Stimulated activated effector memory CD8-positive, alpha-beta T cell treated with anti-CD3 and anti-CD28 coated beads, Interleukin-12 subunit alpha, Interleukin-12 subunit beta, amount 100 ng/mL, for 72 hours (primary cell): ENCODE measurements around the gene FAM107B.

Source experiments
- ATAC-seq: fragments of 150-1000 bp; cut with Tn5 transposase; 2 replicates; pipeline ENCODE4 v1.10.0; 2021
- DNase-seq, 2 donors: peaks; one replicate each; pipeline ENCODE4 v3.0.0; 2021 to 2022; ENCODE audit warnings: low spot score in 2 of 2
- H3K27ac Mint-ChIP-seq: one replicate; pipeline ENCODE4 v1.8.0; 2022; ENCODE audit warnings: mild to moderate bottlenecking, mixed read lengths
- H3K36me3 Mint-ChIP-seq: one replicate; pipeline ENCODE4 v1.8.0; 2022; ENCODE audit warnings: mild to moderate bottlenecking, mixed read lengths
- H3K4me1 Mint-ChIP-seq: one replicate; pipeline ENCODE4 v1.8.0; 2022; ENCODE audit warnings: mixed read lengths
- H3K4me3 Mint-ChIP-seq: one replicate; pipeline ENCODE4 v1.8.0; 2022; ENCODE audit warnings: mild to moderate bottlenecking, mixed read lengths
- H3K9me3 Mint-ChIP-seq: one replicate; pipeline ENCODE4 v1.8.0; 2022; ENCODE audit warnings: mixed read lengths

FAM107B gene

DNA sequence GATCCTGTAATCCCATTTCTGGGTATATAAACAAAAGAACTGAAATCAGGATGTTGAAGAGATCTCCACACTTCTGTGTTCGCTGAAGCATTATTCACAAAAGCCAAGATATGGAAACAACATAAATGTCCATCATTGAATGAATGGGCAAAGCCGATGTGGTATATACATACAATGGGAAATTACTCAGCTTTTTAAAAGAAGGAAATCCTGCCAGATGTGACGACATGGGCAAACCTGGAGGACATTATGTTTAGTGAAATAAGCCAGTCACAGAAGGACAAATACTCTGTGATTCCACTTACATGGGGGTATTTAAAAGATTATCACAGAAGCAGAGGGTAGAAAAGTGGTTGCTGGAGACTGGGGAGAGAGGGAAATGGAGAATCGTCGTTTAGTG, 23.9 kb upstream of the FAM107B start:
- H3K36me3 Mint-ChIP-seq, result no peaks in the 10 kb centered on the region
- DNase-seq, result no peak
- no peak overlapping the region for H3K27ac Mint-ChIP-seq

DNA sequence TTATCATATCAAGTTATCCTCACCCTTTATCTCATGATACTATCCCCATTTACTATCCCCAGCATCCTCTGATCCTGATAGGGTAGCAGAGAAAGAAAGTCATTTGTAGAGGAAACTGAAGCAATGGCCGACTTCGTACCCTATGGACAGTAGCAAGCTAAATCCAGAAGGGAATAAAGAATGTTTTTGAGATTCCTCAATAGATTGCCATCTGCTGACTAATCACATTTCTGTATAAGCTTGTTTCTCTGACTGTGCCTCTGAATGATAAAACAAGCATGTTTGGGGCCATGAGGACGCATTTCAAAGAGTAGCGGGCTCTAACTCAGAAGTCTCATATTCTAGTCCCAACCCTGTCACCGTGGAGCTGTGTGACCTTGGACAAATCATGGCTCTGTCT, 13.2 kb upstream of the FAM107B start:
- ATAC-seq, result no peak
- Mint-ChIP-seq H3K36me3 (no peaks in the 10 kb centered on the region), H3K27ac (no peak overlapping the region), H3K4me1 (peaks cover 1% of the 10 kb centered on the region), H3K4me3 (no peak overlapping the region), H3K9me3 (peaks cover 5% of the 10 kb centered on the region)
- DNase-seq, result no peak

More for the DNA sequence above, 23.9 kb upstream of the FAM107B start:
- Mint-ChIP-seq H3K4me3 (no peak overlapping the region), H3K4me1 (no peaks in the 10 kb centered on the region), H3K9me3 (no peaks in the 10 kb centered on the region)
- ATAC-seq, result no peak

DNA sequence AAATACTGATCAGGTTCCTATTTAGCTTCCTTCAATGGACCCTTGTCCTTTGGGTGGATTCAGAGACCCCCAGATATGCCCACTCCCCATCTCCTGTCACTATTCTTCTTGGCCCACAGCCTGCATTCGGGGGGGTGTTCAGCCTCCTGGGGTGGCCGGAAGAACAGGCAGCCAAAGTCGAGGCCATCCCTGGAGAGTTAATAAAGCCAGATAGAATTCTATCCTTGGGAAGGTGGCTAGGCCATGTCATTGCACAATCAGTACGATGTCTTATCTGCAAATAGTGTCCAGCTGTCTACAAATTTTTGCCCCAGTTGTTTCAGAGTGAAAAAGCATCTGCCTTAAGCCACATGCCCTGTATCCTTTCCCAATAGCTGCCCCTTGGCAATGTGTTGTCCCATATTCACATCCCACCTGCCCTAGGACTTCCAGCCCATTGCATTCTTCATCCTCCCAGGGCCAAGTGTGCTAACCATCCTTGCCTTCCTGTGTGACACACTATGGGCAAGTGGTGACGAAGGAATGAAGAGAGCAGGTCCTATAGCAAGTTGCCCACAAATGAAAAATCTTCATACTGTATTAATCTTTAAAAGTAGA, 9.9 kb upstream of the FAM107B start:
- Mint-ChIP-seq H3K27ac (no peak overlapping the region), H3K4me1 (peaks cover 6% of the 10 kb centered on the region), H3K4me3 (no peak overlapping the region), H3K36me3 (no peaks in the 10 kb centered on the region), H3K9me3 (peaks cover 5% of the 10 kb centered on the region)
- ATAC-seq (no peak), DNase-seq (no peak)

DNA sequence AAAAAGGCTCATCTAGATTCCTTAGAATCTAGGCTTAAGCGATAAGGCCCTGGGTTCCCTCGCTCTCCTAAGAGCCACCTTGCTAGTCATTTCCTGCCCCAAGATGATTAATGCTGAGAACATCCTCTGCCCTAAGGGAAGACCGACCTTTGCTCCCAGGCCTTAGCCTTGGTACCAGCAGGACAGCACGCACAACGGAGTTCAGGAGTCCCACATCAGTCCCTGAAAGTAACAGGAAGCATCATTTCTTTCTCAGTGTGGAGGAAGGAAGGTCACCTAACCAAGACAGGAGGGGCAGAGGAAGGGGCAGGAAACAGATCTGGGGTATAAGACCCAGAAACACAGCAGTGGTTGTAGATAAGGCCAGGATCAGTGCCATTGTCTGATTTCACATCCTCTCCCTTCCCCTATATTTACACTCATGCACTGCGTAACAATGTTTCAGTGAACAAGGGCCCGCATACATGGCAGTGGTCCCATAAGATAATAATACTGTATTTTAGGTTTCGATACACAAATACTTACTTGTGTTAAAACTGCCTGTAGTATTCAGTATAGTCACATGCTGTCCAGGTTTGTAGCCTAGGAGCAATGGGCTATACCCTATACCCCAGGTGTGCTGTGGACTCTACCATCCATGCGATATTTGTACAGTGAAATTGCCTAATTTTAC, 8.1 kb upstream of the FAM107B start:
- Mint-ChIP-seq H3K36me3 (no peaks in the 10 kb centered on the region), H3K4me1 (peaks cover 13% of the 10 kb centered on the region), H3K27ac (no peak overlapping the region), H3K9me3 (no peaks in the 10 kb centered on the region), H3K4me3 (no peak overlapping the region)
- no peak for DNase-seq
- ATAC-seq, result peak; percentile 75

DNA sequence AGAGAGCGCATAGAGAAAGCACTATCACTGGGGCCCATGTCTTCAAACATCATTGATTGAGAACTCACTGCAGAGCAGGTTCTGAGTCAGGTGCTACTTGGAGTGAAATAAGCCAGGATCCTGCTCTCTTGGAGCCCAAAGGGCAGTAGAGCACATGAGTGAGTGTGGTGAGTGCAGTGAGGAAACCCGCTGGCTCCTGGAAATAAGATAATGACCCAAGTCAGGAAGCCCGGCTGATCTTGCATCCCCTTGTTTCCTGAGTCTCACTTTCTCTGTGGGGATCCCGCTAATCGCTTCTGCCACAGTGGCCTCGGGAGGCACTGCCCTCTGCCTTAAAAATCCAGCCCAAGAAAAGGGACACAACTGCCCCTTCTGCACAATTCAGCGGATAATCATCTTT, 7.1 kb upstream of the FAM107B start:
- H3K4me1 Mint-ChIP-seq, result peaks cover 13% of the 10 kb centered on the region
- no peaks in the 10 kb centered on the region for H3K9me3 Mint-ChIP-seq
- H3K4me3 Mint-ChIP-seq, result no peak overlapping the region
- no peak overlapping the region for H3K27ac Mint-ChIP-seq
- no peaks in the 10 kb centered on the region for H3K36me3 Mint-ChIP-seq
- DNase-seq (no peak), ATAC-seq (no peak)

DNA sequence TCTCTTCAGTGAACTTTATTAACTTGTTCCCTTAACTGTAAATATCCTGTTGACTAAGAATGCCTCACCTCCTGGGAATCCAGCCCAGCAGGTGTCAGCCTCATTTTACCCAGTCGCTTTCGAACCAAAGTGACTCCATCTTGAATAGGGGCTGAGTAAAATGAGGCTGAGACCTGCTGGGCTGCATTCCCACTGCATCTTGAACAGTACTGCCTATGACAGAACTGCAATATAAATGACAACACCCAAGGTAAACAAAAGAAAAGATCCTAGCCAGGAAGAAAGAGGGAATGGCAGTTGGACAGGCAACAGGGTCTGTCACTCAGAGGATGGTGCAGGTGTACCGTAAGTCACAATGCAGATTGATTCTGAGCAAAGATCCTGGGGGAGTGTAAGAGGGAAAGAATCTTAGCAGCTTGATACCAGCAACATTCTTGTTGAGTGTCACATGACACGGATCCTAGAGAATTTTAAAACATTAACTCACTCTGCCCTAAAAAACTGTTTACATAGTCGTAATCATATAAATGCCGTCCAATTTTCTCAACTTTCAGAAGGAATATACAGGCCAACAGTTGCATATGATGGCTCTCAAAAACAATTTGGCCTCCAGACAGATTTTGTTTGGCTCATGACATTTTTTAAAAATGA, 4.4 kb upstream of the FAM107B start:
- H3K4me3 Mint-ChIP-seq, result no peak overlapping the region
- no peak overlapping the region for H3K27ac Mint-ChIP-seq
- H3K9me3 Mint-ChIP-seq, result no peaks in the 10 kb centered on the region
- no peak for ATAC-seq
- H3K4me1 Mint-ChIP-seq, result peaks cover 13% of the 10 kb centered on the region
- H3K36me3 Mint-ChIP-seq, result no peaks in the 10 kb centered on the region
- no peak for DNase-seq

DNA sequence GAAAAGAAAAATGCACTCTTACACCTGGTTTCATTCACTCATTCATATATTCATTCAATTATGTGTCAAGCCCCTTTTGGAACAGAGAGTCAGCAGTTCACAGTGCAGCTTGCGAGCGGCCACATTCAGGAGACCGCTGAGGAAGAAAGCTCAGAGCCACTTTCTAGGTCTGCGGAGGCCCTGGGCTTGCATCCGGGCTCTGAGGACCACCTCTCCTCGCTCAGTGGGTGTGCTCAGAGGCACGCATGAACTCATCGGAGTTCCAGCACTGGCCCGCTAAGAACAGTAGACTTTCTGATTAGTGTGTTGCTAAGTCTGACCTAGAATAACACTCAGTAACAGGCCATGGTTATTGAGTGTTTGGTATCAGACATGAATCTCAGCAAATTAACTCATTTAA, 1.8 kb upstream of the FAM107B start:
- Mint-ChIP-seq H3K4me1 (peaks cover 7% of the 10 kb centered on the region), H3K9me3 (no peaks in the 10 kb centered on the region), H3K27ac (no peak overlapping the region), H3K36me3 (no peaks in the 10 kb centered on the region), H3K4me3 (no peak overlapping the region)
- DNase-seq, result no peak
- ATAC-seq, result no peak

DNA sequence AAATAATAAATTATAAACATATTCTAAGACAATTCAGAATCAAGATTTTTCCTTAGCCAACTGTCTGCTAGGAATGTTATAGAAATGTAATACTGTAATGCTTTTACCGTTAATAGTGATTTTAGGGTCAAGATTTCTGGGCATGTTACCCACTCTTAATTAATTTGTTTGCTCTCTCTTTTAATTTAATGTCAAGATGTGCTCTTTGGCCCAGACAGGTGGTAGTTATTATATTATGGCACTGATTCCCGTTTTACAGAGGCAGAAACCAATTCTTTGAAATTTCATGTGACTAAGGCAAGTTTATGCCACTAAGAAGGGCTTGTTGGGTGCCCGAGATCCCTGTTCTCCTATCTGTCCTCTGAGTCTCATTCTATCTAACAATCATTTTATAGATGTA, 959 bp upstream of the FAM107B start:
- peaks cover 7% of the 10 kb centered on the region for H3K4me1 Mint-ChIP-seq
- H3K27ac Mint-ChIP-seq, result no peak overlapping the region
- H3K4me3 Mint-ChIP-seq, result no peak overlapping the region
- DNase-seq (no peak), ATAC-seq (no peak)
- H3K9me3 Mint-ChIP-seq, result no peaks in the 10 kb centered on the region
- H3K36me3 Mint-ChIP-seq, result no peaks in the 10 kb centered on the region

DNA sequence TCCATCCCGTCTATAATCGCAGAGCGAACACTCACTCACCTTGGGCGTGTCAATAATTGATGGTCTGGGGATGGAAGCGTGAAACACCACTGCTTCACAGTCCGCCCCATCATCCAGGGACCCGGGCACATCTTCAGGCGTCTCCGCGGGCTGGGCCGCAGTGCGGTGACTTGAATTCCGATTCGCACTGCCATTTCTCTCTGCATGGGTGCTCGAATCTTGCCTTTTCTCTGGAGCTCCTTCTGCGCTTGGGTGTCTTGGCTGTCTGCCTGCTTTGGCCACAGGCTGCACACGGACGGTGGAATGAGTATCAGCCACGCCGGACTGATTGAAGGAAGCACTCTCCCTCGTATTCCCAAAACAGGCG, 500 bp downstream of the FAM107B start:
- H3K27ac Mint-ChIP-seq, result no peak overlapping the region
- H3K36me3 Mint-ChIP-seq, result no peaks in the 10 kb centered on the region
- DNase-seq (no peak), ATAC-seq (no peak)
- H3K4me1 Mint-ChIP-seq, result peaks cover 7% of the 10 kb centered on the region
- no peak overlapping the region for H3K4me3 Mint-ChIP-seq
- no peaks in the 10 kb centered on the region for H3K9me3 Mint-ChIP-seq

DNA sequence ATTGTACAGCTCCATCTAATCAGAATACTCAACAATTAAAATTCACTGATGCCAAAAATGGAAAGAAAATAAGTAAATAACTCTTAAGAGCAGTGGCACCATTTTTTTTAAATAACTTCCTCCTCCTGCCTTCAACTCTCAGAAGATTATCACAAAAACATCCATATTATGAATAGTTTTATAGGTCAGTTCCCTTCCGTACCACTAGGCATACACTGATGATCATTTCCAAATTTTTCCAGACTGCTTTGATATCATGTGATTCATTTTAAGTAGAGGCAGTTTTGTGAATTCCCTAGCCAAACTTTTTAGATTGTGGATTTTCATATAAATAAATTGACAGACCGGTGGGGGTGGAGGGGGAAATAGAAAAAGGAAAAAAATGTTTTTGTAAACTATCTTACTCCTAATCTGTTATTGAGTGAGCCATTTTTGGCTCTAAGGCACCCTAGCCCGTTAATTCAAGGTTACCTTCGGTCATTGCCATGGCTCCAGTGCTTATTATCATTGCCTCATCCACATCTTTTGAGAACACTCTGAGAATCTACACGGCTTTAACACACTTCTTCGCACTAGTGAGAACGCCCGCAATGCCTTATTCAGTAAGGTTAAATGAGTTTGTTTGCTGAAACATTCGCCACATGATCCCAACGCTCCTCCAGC, 1.0 kb downstream of the FAM107B start:
- Mint-ChIP-seq H3K36me3 (no peaks in the 10 kb centered on the region), H3K27ac (no peak overlapping the region), H3K4me3 (no peak overlapping the region), H3K9me3 (no peaks in the 10 kb centered on the region), H3K4me1 (peaks cover 7% of the 10 kb centered on the region)
- no peak for ATAC-seq
- DNase-seq, result no peak

DNA sequence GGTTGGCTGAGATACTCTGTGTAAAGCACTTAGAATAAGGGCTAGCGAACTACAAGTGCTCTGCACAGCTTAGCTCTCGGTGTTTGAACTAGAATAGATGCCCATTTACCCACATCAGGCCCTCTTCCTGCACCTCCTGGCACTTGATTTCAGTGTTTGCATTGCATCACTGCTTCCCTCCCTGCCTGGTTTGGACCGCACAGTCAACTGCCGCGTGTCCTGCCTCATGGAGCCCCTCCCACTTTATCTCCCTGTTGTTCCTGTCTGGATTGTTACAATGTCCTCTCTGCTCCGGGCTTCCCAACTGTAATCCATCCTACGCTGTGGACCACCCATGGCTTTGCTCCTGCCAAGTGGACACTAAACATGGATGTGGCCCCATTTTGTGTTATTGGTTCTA, 2.3 kb downstream of the FAM107B start:
- ATAC-seq (no peak), DNase-seq (no peak)
- no peak overlapping the region for H3K4me3 Mint-ChIP-seq
- H3K4me1 Mint-ChIP-seq, result no peaks in the 10 kb centered on the region
- H3K36me3 Mint-ChIP-seq, result no peaks in the 10 kb centered on the region
- H3K9me3 Mint-ChIP-seq, result no peaks in the 10 kb centered on the region
- no peak overlapping the region for H3K27ac Mint-ChIP-seq

DNA sequence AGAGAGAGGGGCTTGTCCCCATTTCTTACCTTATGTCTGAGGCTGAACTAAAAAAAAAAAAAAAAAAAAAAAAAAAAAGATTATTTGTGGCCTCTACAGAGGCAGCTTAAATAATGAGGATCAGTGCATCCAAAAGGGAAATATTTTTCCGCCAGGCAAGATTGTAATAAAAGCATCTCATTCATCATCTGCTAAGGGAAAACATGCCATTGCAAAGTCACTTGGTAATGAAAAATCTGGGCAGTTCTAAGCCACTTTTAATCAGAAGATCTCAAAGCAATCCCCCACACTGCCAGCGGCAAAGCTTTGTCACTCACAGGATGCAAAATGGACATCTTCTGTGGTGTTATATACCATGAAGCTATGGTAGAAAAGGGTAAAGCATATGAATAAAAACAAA, 3.8 kb downstream of the FAM107B start:
- ATAC-seq, result no peak
- no peak overlapping the region for H3K4me3 Mint-ChIP-seq
- no peak for DNase-seq
- H3K9me3 Mint-ChIP-seq, result no peaks in the 10 kb centered on the region
- no peaks in the 10 kb centered on the region for H3K4me1 Mint-ChIP-seq
- no peaks in the 10 kb centered on the region for H3K36me3 Mint-ChIP-seq
- no peak overlapping the region for H3K27ac Mint-ChIP-seq

DNA sequence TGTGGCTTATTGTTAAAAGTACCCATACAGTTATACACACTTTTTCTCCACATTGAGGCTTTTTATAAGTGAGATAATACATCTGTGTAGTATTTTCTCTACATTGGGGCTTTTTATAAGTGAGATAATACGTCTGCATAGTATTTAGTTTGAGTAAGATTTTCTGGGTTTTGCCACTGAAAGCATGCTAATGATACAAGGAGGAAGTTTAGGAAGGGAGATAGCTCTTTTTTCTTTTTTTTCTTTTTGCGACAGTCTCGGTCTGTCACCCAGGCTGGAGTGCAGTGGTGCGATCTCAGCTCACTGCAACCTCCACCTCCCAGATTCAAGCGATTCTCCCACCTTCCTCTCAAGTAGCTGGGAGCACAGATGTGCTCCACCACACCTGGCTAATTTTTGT, 13.3 kb downstream of the FAM107B start:
- Mint-ChIP-seq H3K36me3 (no peaks in the 10 kb centered on the region), H3K4me1 (peaks cover 8% of the 10 kb centered on the region), H3K9me3 (no peaks in the 10 kb centered on the region), H3K27ac (no peak overlapping the region), H3K4me3 (no peak overlapping the region)
- ATAC-seq, result no peak
- DNase-seq, result no peak

DNA sequence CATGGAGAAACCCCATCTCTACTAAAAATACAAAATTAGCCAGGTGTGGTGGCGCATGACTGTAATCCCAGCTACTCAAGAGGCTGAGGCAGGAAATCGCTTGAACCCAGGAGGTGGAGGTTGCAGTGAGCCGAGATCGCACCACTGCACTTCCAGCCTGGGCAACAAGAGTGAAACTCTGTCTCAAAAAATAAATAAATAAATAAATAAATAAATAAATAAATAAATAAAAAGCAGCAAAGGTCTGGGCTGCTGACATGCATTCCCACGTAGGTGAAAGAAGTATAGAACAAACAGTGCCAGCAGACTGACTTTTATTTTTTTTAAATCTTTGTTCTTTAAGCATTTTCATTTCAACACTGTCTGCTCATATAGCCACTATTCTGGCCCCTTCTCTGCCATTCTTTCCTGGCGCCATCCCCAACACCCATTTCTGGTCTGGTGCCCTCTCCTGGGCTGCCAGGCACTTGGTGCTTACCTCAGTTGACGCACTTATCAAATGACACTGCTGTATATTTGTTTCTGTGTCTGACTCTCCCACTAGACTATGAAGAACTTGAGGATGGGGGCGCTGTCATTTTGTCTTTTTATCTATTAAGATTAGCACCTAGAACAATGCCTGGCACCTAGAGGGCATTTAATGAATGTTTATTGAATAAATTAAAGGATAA, 15.6 kb downstream of the FAM107B start:
- Mint-ChIP-seq H3K36me3 (no peaks in the 10 kb centered on the region), H3K4me1 (peaks cover 8% of the 10 kb centered on the region), H3K27ac (no peak overlapping the region), H3K9me3 (no peaks in the 10 kb centered on the region), H3K4me3 (no peak overlapping the region)
- DNase-seq (no peak), ATAC-seq (no peak)

DNA sequence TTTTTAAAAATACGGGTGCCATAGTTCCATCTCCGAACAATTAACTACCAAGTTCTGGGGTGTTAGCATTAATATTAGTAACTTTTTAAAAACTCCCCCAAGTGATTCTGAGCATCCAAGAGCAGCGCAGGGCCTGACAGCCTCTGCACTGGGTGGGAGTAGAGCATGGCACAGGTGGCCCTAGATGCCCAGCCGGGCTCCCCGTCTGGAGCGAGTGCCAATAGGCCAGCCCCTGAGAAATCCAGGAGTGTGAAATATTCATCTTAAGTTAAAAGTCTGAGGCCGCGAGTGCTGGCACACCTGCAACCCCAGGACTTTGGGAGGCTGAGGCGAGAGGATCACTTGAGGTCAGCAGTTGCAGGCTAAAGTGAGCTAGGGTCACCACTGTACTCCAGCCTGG, 16.2 kb downstream of the FAM107B start:
- ATAC-seq, result no peak
- no peak for DNase-seq
- H3K9me3 Mint-ChIP-seq, result no peaks in the 10 kb centered on the region
- no peak overlapping the region for H3K27ac Mint-ChIP-seq
- H3K4me1 Mint-ChIP-seq, result peaks cover 8% of the 10 kb centered on the region
- H3K36me3 Mint-ChIP-seq, result no peaks in the 10 kb centered on the region
- H3K4me3 Mint-ChIP-seq, result no peak overlapping the region
